ENCODE data around the gene FCN2.

Gene FCN2

GRCh38 chr9:134888603-134889190, 8.1 kb downstream of the FCN2 start:
- no peaks in the 10 kb centered on the region for H3K36me3 ChIP-seq
- H3K27ac ChIP-seq: no peak overlapping the region
- H3K4me3 ChIP-seq (ENCODE audit: low read depth in 1 of 2, low read length in 1 of 2): no peak overlapping the region
- H3K27me3 ChIP-seq: peaks cover 30% of the 10 kb centered on the region
- H3K4me1 ChIP-seq (ENCODE audit: control insufficient read depth in 1 of 2, insufficient read depth in 1 of 2, low read depth in 1 of 2, low read length in 1 of 2): no peaks in the 10 kb centered on the region
- no peak for TF ChIP-seq CTCF (IDR thresholded peaks at IDR 0.05)
- no peaks in the 10 kb centered on the region for H3K9me3 ChIP-seq

GRCh38 chr9:134889386-134890154, 9.0 kb downstream of the FCN2 start:
- H3K4me1 ChIP-seq (ENCODE audit: control insufficient read depth in 1 of 2, insufficient read depth in 1 of 2, low read depth in 1 of 2, low read length in 1 of 2): no peaks in the 10 kb centered on the region
- no peak overlapping the region for H3K27ac ChIP-seq
- peaks cover 31% of the 10 kb centered on the region for H3K27me3 ChIP-seq
- H3K4me3 ChIP-seq (ENCODE audit: low read depth in 1 of 2, low read length in 1 of 2): no peak overlapping the region
- no peaks in the 10 kb centered on the region for H3K36me3 ChIP-seq
- H3K9me3 ChIP-seq: no peaks in the 10 kb centered on the region
- TF ChIP-seq CTCF (IDR thresholded peaks at IDR 0.05): no peak

- no peak overlapping the region for H3K4me3 ChIP-seq (ENCODE audit: low read depth in 1 of 2, low read length in 1 of 2)
- peaks cover 36% of the 10 kb centered on the region for H3K27me3 ChIP-seq
- no peaks in the 10 kb centered on the region for H3K9me3 ChIP-seq
- H3K27ac ChIP-seq: no peak overlapping the region
- no peaks in the 10 kb centered on the region for H3K4me1 ChIP-seq (ENCODE audit: control insufficient read depth in 1 of 2, insufficient read depth in 1 of 2, low read depth in 1 of 2, low read length in 1 of 2)
- H3K36me3 ChIP-seq: no peaks in the 10 kb centered on the region
- no peak for TF ChIP-seq CTCF (IDR thresholded peaks at IDR 0.05)
Measured at GRCh38 chr9:134890155-134890495, 9.5 kb downstream of the FCN2 start.

- Histone ChIP-seq H3K4me1 (ENCODE audit: control insufficient read depth in 1 of 2, insufficient read depth in 1 of 2, low read depth in 1 of 2, low read length in 1 of 2) (no peaks in the 10 kb centered on the region), H3K36me3 (no peaks in the 10 kb centered on the region), H3K4me3 (ENCODE audit: low read depth in 1 of 2, low read length in 1 of 2) (no peak overlapping the region), H3K9me3 (no peaks in the 10 kb centered on the region), H3K27ac (no peak overlapping the region), H3K27me3 (peaks cover 46% of the 10 kb centered on the region)
- TF ChIP-seq CTCF (IDR thresholded peaks at IDR 0.05): no peak
Measured at GRCh38 chr9:134891053-134891452, 10.4 kb downstream of the FCN2 start.

GRCh38 chr9:134891713-134892112, 11.1 kb downstream of the FCN2 start:
- Histone ChIP-seq H3K4me3 (ENCODE audit: low read depth in 1 of 2, low read length in 1 of 2) (no peak overlapping the region), H3K9me3 (no peaks in the 10 kb centered on the region), H3K4me1 (ENCODE audit: control insufficient read depth in 1 of 2, insufficient read depth in 1 of 2, low read depth in 1 of 2, low read length in 1 of 2) (no peaks in the 10 kb centered on the region), H3K36me3 (no peaks in the 10 kb centered on the region), H3K27ac (no peak overlapping the region), H3K27me3 (peaks cover 52% of the 10 kb centered on the region)
- no peak for TF ChIP-seq CTCF (IDR thresholded peaks at IDR 0.05)
